ENCODE measurements around the gene DOCK4. TPM values are rescaled to one million over a fixed set of nuclear protein-coding genes. Genes with fewer than 3 reads are reported as not detected.

DOCK4 gene
- polyA plus RNA-seq, 1 donor (not counting 4 experiments of a cell fraction or from before 2014, with no cell fraction given), result 13.9 TPM

GRCh38 chr7:111705807-111706206, 500.4 kb downstream of the DOCK4 start:
- H3K27me3 ChIP-seq (ENCODE audit: control insufficient read depth, extremely low read depth, insufficient read depth, low read length), result no peaks in the 10 kb centered on the region
- no peak overlapping the region for H3K9ac ChIP-seq (ENCODE audit: control insufficient read depth, extremely low read depth, insufficient read depth, low read length)
- H3K79me2 ChIP-seq (ENCODE audit: control insufficient read depth, insufficient read depth, low read length), result no peaks in the 10 kb centered on the region
- TF ChIP-seq CTCF (optimal IDR thresholded peaks at IDR 0.05 in 1 of 3, IDR thresholded peaks at IDR 0.05 in 1 of 3, conservative IDR thresholded peaks at IDR 0.05 in 1 of 3; ENCODE audit: extremely low read depth in 1 of 3, insufficient read depth in 2 of 3, low read length in 3 of 3) (no peak), EZH2 (IDR thresholded peaks at IDR 0.05; ENCODE audit: low read length) (no peak)
- H3K27ac ChIP-seq (ENCODE audit: control insufficient read depth, insufficient read depth, low read length), result no peak overlapping the region
- H3K36me3 ChIP-seq (ENCODE audit: control insufficient read depth in 2 of 2, extremely low read depth in 1 of 2, insufficient read depth in 2 of 2, low read length in 2 of 2), result no peaks in the 10 kb centered on the region
- DNase-seq (ENCODE audit: low read depth, low spot score) (no peak), FAIRE-seq (no peak)
- H3K4me1 ChIP-seq (ENCODE audit: control insufficient read depth, extremely low read depth, insufficient read depth, low read length), result no peaks in the 10 kb centered on the region
- H2AFZ ChIP-seq (ENCODE audit: control insufficient read depth, low read length), result no peak overlapping the region
- dilution Hi-C loops (cut with MboI; ENCODE audit: extremely low pct_ligation_motif_present, low sequenced_read_pairs), result no loop called here
- H3K9me3 ChIP-seq (ENCODE audit: control insufficient read depth, low read depth, low read length), result no peaks in the 10 kb centered on the region
- H3K9me1 ChIP-seq (ENCODE audit: control insufficient read depth, extremely low read depth, insufficient read depth, low read length), result no peaks in the 10 kb centered on the region
- H3K4me2 ChIP-seq (ENCODE audit: control insufficient read depth, extremely low read depth, insufficient read depth, low read depth, low read length), result no peak overlapping the region
- H3K4me3 ChIP-seq (ENCODE audit: control insufficient read depth in 2 of 3, extremely low read depth in 1 of 3, insufficient read depth in 2 of 3, low read depth in 1 of 3, low read length in 3 of 3), result no peak overlapping the region
- no peaks in the 10 kb centered on the region for H4K20me1 ChIP-seq (ENCODE audit: control insufficient read depth, extremely low read depth, insufficient read depth, low read length)

GRCh38 chr7:111697771-111698170, 508.4 kb downstream of the DOCK4 start:
- no peaks in the 10 kb centered on the region for H3K9me1 ChIP-seq (ENCODE audit: control insufficient read depth, extremely low read depth, insufficient read depth, low read length)
- no peaks in the 10 kb centered on the region for H3K27me3 ChIP-seq (ENCODE audit: control insufficient read depth, extremely low read depth, insufficient read depth, low read length)
- no peak overlapping the region for H3K9ac ChIP-seq (ENCODE audit: control insufficient read depth, extremely low read depth, insufficient read depth, low read length)
- H3K79me2 ChIP-seq (ENCODE audit: control insufficient read depth, insufficient read depth, low read length), result no peaks in the 10 kb centered on the region
- no peak overlapping the region for H3K27ac ChIP-seq (ENCODE audit: control insufficient read depth, insufficient read depth, low read length)
- dilution Hi-C loops (cut with MboI; ENCODE audit: extremely low pct_ligation_motif_present, low sequenced_read_pairs), result no loop called here
- DNase-seq (ENCODE audit: low read depth, low spot score), result peak; percentile 26
- H3K4me3 ChIP-seq (ENCODE audit: control insufficient read depth in 2 of 3, extremely low read depth in 1 of 3, insufficient read depth in 2 of 3, low read depth in 1 of 3, low read length in 3 of 3), result no peak overlapping the region
- H3K36me3 ChIP-seq (ENCODE audit: control insufficient read depth in 2 of 2, extremely low read depth in 1 of 2, insufficient read depth in 2 of 2, low read length in 2 of 2), result no peaks in the 10 kb centered on the region
- no peak overlapping the region for H3K4me2 ChIP-seq (ENCODE audit: control insufficient read depth, extremely low read depth, insufficient read depth, low read depth, low read length)
- H2AFZ ChIP-seq (ENCODE audit: control insufficient read depth, low read length), result no peak overlapping the region
- H3K4me1 ChIP-seq (ENCODE audit: control insufficient read depth, extremely low read depth, insufficient read depth, low read length), result no peaks in the 10 kb centered on the region
- peak; percentile 23 for FAIRE-seq
- H4K20me1 ChIP-seq (ENCODE audit: control insufficient read depth, extremely low read depth, insufficient read depth, low read length), result no peaks in the 10 kb centered on the region
- no peak for TF ChIP-seq CTCF (optimal IDR thresholded peaks at IDR 0.05 in 1 of 3, IDR thresholded peaks at IDR 0.05 in 1 of 3, conservative IDR thresholded peaks at IDR 0.05 in 1 of 3; ENCODE audit: extremely low read depth in 1 of 3, insufficient read depth in 2 of 3, low read length in 3 of 3)
- TF ChIP-seq EZH2 (IDR thresholded peaks at IDR 0.05; ENCODE audit: low read length), result no peak
- no peaks in the 10 kb centered on the region for H3K9me3 ChIP-seq (ENCODE audit: control insufficient read depth, low read depth, low read length)
